Kidney (tissue), 14 donors: Measurements from ENCODE around the gene SLC20A1. TPM values are rescaled to one million over a fixed set of nuclear protein-coding genes. Genes with fewer than 3 reads are reported as not detected.

Source experiments
- DNase-seq, 5 donors: peaks; one replicate each; pipeline ENCODE4 v3.0.0-alpha.2; 2013 to 2020
- FAIRE-seq: peaks from 2 replicates; lab custom pipeline; 2012; peaks lifted over from hg19 to GRCh38; lab: Jason Lieb, UNC
- H3K27ac ChIP-seq, 2 donors: one replicate each; pipeline ENCODE4 v1.7.0; 2013; ENCODE audit warnings: low read depth in 2 of 2, low read length in 2 of 2, inconsistent platforms in 1 of 2
- H3K27me3 ChIP-seq: one replicate; pipeline ENCODE4 v1.7.1; 2013; ENCODE audit warnings: low read length, inconsistent platforms; ENCODE audit not compliant: control insufficient read depth, insufficient read depth
- H3K36me3 ChIP-seq, 3 donors: one replicate each; pipeline versions ENCODE4 v1.7.0 to v1.7.1; 2013; ENCODE audit warnings: low read length in 3 of 3, control low read depth in 1 of 3, inconsistent platforms in 1 of 3; ENCODE audit not compliant: insufficient read depth in 3 of 3, control insufficient read depth in 2 of 3
- H3K4me1 ChIP-seq, 3 donors: one replicate each; pipeline versions ENCODE4 v1.7.0 to v1.7.1; 2013; ENCODE audit warnings: low read length in 3 of 3, inconsistent platforms in 1 of 3, low read depth in 1 of 3; ENCODE audit not compliant: control insufficient read depth in 2 of 3, insufficient read depth in 2 of 3
- H3K4me3 ChIP-seq, 3 donors: one replicate each; pipeline versions ENCODE4 v1.7.0 to v1.8.1; 2013; ENCODE audit warnings: low read length in 3 of 3, control low read depth in 1 of 3, inconsistent platforms in 1 of 3
- H3K9ac ChIP-seq, 3 donors: one replicate each; pipeline versions ENCODE4 v1.7.0 to v1.7.1; 2013; ENCODE audit warnings: low read length in 3 of 3, control low read depth in 1 of 3, inconsistent platforms in 1 of 3
- H3K9me3 ChIP-seq, 3 donors: one replicate each; pipeline versions ENCODE4 v1.7.0 to v1.7.1; 2013; ENCODE audit warnings: low read length in 3 of 3, control low read depth in 1 of 3, inconsistent platforms in 1 of 3; ENCODE audit not compliant: control insufficient read depth in 2 of 3, insufficient read depth in 1 of 3
- CTCF ChIP-seq: IDR thresholded peaks from 3 replicates; pipeline ENCODE4 v1.5.1; 2012; ENCODE audit warnings: mild to moderate bottlenecking, moderate library complexity, borderline replicate concordance; ENCODE audit not compliant: insufficient read depth; ENCODE audit errors: extremely low read depth
- intact Hi-C: fragments of 100-400 bp; cut with DNase I; formaldehyde crosslinking; loops from one replicate; pipeline ENCODE4 v1.11.1; 2022
- polyA plus RNA-seq: library from polyadenylated mRNA; stranded (reverse); fragments of 350-450 nt; fragmentation: Illumina TruSeq; extraction: RNeasy Lipid Tissue Mini Kit (QIAGEN cat#74804); gene quantifications from one replicate; pipeline ENCODE4 v1.2.3, GENCODE V29; 2014; ENCODE audit warnings: low read depth, low replicate concordance; ENCODE audit not compliant: insufficient read depth
- total RNA-seq: library from RNA; stranded (reverse); fragmentation: NEBNext Ultra II Directional; extraction: Animal tissue kit (Norgen Biotek cat#: 25700); gene quantifications from one replicate; pipeline ENCODE4 v1.2.1, GENCODE V29; 2021
- donor health status: control.
- donor health status: control.
- donor health status: control.
- donor health status: control.
- donor health status: control.
- donor health status: DM: yes; HTN: yes; CAD: no.
- donor health status: Normal renal cell carcinoma (clear cell type).

Gene SLC20A1
- total and polyA plus RNA-seq, 2 donors from 2014 or later: 10.4 to 46.2 TPM

GRCh38 chr2:112669667-112670066 is 23.9 kb downstream of the SLC20A1 start:
- no peak overlapping the region for H3K27ac ChIP-seq
- DNase-seq (no peak), FAIRE-seq (no peak)
- no peak for TF ChIP-seq CTCF
- no peak overlapping the region for H3K9ac ChIP-seq
- no peaks in the 10 kb centered on the region for H3K4me1 ChIP-seq
- no peaks in the 10 kb centered on the region for H3K27me3 ChIP-seq
- no peak overlapping the region for H3K4me3 ChIP-seq
- intact Hi-C loops: no loop called here
- H3K9me3 ChIP-seq: no peaks in the 10 kb centered on the region
- peaks cover 0 to 6% (median 3%) of the 10 kb centered on the region in 3 donors for H3K36me3 ChIP-seq

- H3K27me3 ChIP-seq: no peaks in the 10 kb centered on the region
- H3K4me1 ChIP-seq: no peaks in the 10 kb centered on the region
- intact Hi-C loops: no loop called here
- DNase-seq (no peak), FAIRE-seq (no peak)
- no peaks in the 10 kb centered on the region for H3K9me3 ChIP-seq
- H3K36me3 ChIP-seq: no peaks in the 10 kb centered on the region
- no peak for TF ChIP-seq CTCF
- H3K9ac ChIP-seq: no peak overlapping the region
- no peak overlapping the region for H3K4me3 ChIP-seq
- no peak overlapping the region for H3K27ac ChIP-seq
Measured at GRCh38 chr2:112670252-112671022, 24.7 kb downstream of the SLC20A1 start.

- FAIRE-seq: no peak
- intact Hi-C loops: no loop called here
- no peak for TF ChIP-seq CTCF
- no peaks in the 10 kb centered on the region for H3K9me3 ChIP-seq
- H3K4me3 ChIP-seq: no peak overlapping the region
- no peak for DNase-seq
- no peaks in the 10 kb centered on the region for H3K4me1 ChIP-seq
- no peak overlapping the region for H3K9ac ChIP-seq
- H3K27ac ChIP-seq: no peak overlapping the region
- H3K27me3 ChIP-seq: no peaks in the 10 kb centered on the region
- no peaks in the 10 kb centered on the region for H3K36me3 ChIP-seq
Measured at GRCh38 chr2:112671801-112672200, 26.1 kb downstream of the SLC20A1 start.
